Measurements from ENCODE around the gene DNM1.

Gene DNM1

GRCh38 chr9:128206484-128206883 lies 3.3 kb downstream of the DNM1 start:
- no peak overlapping the region for H3K4me3 ChIP-seq (ENCODE audit: low read depth, low read length)
- POLR2A ChIA-PET, result no interaction called here
- no peak for DNase-seq (ENCODE audit: low read depth, low spot score)
- TF ChIP-seq, protein P1, sequence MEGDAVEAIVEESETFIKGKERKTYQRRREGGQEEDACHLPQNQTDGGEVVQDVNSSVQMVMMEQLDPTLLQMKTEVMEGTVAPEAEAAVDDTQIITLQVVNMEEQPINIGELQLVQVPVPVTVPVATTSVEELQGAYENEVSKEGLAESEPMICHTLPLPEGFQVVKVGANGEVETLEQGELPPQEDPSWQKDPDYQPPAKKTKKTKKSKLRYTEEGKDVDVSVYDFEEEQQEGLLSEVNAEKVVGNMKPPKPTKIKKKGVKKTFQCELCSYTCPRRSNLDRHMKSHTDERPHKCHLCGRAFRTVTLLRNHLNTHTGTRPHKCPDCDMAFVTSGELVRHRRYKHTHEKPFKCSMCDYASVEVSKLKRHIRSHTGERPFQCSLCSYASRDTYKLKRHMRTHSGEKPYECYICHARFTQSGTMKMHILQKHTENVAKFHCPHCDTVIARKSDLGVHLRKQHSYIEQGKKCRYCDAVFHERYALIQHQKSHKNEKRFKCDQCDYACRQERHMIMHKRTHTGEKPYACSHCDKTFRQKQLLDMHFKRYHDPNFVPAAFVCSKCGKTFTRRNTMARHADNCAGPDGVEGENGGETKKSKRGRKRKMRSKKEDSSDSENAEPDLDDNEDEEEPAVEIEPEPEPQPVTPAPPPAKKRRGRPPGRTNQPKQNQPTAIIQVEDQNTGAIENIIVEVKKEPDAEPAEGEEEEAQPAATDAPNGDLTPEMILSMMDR (IDR thresholded peaks at IDR 0.05; ENCODE audit: insufficient read depth, low read length, missing control alignments), result no peak
- CTCF ChIA-PET, result interaction anchor here (0.7 to 4.6 kb wide), 5 partner anchors 8 to 26 kb away, joined by 3 to 24 read pairs (median 4); partner anchors contain the start of gene CIZ1

DNA sequence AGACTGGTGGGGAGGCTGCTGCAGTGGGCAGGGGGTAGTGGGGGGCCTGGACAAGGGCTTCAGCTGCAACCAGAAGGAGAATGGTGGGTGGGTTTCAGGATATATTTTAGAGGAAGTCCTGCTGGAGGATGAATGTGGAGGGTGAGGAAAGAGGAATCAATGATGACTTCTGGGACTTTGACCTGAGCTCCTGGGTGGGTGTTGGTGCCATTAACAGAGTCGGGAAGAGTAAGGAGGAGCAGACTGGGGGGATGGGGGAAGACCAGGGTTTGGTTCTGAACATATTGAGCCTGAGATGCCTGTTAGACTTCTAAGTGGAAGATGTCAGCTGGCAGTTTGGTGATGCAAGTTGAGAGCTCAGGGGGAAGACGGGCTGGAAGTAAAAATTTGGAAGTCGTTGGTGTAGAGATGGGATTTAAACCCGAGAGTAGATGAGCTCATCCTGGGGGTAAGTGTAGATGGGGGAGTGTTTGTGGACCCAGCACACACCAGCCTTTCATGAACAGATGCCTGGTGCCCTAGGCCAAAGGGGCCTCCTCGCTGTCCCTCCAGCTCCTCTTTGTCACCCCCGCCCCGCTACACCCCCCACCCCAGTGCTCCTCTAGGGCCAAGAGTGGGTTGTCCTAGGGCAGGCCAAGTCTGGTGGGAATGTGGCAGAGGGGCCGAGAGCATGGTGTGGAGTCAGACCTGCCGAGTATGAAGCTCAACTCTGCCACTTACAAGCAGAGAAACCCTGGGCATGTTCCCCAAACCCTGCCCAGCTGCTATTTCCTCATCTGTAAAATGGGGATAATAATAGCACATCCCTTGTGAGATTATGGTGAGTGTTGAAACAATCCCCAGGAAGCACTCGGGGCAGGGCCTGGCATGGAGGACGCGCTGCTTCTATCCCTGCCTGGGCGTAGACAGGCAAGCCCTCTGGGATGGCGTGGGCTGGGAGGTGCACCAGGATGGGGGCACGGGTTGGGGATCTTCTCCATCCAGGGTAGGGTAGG lies 4.0 kb downstream of the DNM1 start:
- DNase-seq (ENCODE audit: low read depth, low spot score), result no peak
- no peak overlapping the region for H3K4me3 ChIP-seq (ENCODE audit: low read depth, low read length)
- TF ChIP-seq, protein P1 (IDR thresholded peaks at IDR 0.05; ENCODE audit: insufficient read depth, low read length, missing control alignments), result no peak
- POLR2A ChIA-PET, result interaction anchor here (1.0 kb wide), 1 partner anchor 38 kb away, joined by 3 read pairs; no protein-coding TSS in a partner anchor
- CTCF ChIA-PET, result interaction anchor here (0.8 to 4.6 kb wide), 3 partner anchors 8 to 25 kb away, joined by 3 to 24 read pairs (median 4); partner anchors contain the start of gene CIZ1

GRCh38 chr9:128208386-128208785 lies 5.2 kb downstream of the DNM1 start:
- TF ChIP-seq, protein P1 (IDR thresholded peaks at IDR 0.05; ENCODE audit: insufficient read depth, low read length, missing control alignments), result no peak
- ChIA-PET POLR2A (no interaction called here), CTCF (no interaction called here)
- DNase-seq (ENCODE audit: low read depth, low spot score), result no peak
- no peak overlapping the region for H3K4me3 ChIP-seq (ENCODE audit: low read depth, low read length)

DNA sequence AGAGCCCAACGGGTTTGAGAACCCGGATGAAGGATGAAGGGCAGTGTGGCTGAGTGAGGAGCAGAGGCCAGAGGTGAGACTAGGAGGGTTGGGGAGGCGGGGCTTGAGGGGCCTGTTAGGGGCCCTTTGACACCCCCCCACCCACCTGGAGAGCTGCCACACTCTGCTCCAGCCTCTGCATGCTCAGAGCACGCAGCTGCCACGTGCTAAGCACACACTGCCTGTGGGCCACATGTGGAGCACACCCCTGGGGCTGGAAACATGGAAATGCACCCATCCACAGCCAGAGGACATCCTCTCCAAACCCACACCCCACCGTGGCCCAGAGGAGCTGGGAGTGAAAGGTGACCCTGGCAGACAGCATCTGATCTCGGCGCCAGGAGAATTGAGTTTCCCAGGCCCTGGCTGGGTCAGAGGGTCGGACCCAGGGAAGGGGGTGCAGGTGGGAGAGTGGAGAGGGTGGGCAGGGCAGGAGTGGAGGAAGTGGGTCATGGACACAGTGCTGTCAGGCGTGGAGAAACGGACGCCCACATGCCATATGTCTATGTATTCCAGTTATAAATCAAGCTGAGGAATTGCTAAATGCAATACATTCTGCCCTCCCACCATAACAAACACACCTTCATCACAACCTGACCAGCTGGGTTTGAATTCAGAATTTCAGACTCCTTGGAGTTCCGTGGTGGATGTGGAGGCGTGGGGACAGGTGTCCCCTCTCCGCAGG lies 5.9 kb downstream of the DNM1 start:
- TF ChIP-seq, protein P1 (IDR thresholded peaks at IDR 0.05; ENCODE audit: insufficient read depth, low read length, missing control alignments), result no peak
- H3K4me3 ChIP-seq (ENCODE audit: low read depth, low read length), result no peak overlapping the region
- DNase-seq (ENCODE audit: low read depth, low spot score), result no peak
- ChIA-PET CTCF (interaction anchor here (0.6 kb wide), 1 partner anchor 19 kb away, joined by 3 read pairs; no protein-coding TSS in a partner anchor), POLR2A (no interaction called here)

DNA sequence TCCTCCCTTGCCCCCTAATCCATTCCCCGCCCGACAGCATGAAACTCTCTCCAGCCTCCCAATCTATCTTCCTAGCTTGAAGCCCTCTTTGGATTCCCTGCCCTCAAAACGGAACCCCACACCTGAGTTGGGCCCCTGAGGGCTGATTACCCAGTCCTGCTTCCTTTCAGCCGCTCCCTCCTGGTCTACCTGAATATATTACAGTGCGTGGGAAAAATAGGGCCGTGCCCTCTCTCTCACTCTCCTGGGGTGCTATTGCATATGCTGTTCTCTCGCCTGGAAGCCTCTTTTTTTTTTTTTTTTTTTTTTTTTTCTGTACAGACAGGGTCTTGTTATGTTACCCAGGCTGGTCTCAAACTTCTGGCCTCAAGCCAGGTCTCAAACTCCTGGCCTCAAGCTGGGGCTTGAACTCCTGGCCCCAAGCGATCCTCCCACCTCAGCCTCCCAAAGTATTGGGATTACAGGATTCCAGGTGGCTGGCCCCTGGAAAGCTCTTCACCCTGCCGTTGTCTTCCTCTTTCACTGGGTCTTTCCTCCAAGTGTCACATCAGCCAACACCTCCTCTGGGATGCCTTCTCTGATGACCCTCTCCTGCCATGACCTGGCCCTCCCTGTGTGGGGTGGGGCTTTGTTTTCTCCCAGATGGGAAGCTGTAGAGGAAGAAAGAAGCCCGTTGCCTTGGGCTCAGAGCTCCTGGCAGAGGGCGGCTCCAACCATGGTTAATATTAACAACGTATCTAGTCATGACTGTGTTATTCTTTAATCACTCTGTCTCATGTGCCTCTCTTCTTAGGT lies 8.2 kb downstream of the DNM1 start:
- TF ChIP-seq, protein P1 (IDR thresholded peaks at IDR 0.05; ENCODE audit: insufficient read depth, low read length, missing control alignments), result no peak
- no peak overlapping the region for H3K4me3 ChIP-seq (ENCODE audit: low read depth, low read length)
- POLR2A ChIA-PET, result interaction anchor here (0.7 kb wide), 1 partner anchor 42 kb away, joined by 3 read pairs; no protein-coding TSS in a partner anchor
- DNase-seq (ENCODE audit: low read depth, low spot score), result no peak
- CTCF ChIA-PET, result interaction anchor here (1.3 to 6.2 kb wide), 5 partner anchors 7 to 130 kb away, joined by 3 to 36 read pairs (median 5); partner anchors contain the start of gene DNM1

Data from AG04449 (cell line).